Right lobe of liver (tissue), 4 donors: ENCODE measurements around the gene GRIA1.

Experiments used
- CTCF ChIP-seq, 4 donors: fragments of 200-600 bp in 3 of 4; fragments of 450-650 bp in 1 of 4; IDR thresholded peaks; one replicate each; pipeline versions ENCODE4 v1.5.1 to v1.8.0; 2016 to 2022; ENCODE audit warnings: antibody characterized with exemption in 4 of 4, mild to moderate bottlenecking in 2 of 4
- POLR2A ChIP-seq: fragments of 450-650 bp; IDR thresholded peaks from one replicate; pipeline ENCODE4 v1.6.1; 2017; ENCODE audit warnings: antibody characterized with exemption, mild to moderate bottlenecking
- donor health status: DM: no; HTN: no; CAD: no.
- donor health status: DM: no; HTN: no; CAD: no.
- donor health status: DM: no; HTN: yes; CAD: no.

- TF ChIP-seq CTCF (IDR thresholded peaks at IDR 0.05), result no peak
- no peak for TF ChIP-seq POLR2A
Observed at GRCh38 chr5:153456993-153457392, 33.5 kb upstream of the GRIA1 start.
